Measurements from ENCODE around the gene PIAS4.

DNA sequence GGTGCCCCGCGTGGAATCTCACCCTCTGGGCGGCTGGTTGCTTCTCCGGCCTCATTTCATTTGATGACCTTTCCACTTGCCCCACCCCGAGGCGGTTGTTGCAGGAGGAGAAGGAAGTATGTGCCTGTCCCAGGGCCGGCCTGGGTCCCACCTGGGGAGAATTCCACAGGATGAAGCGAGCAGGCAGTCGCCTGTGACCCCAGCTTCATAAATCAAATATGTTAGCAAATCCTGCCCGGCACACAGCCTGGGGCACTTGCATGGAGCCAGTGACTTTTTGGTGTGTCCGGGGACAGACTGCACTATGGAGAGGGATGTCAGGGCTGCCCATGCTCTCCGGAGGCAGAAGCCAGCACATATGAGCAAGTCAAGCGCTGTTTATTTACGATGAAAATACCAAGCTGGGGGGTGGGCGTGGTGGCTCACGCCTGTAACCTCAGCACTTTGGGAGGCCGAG, 78.9 kb downstream of the PIAS4 start:
- no peak for TF ChIP-seq POLR2A (IDR thresholded peaks at IDR 0.05)
- TF ChIP-seq, protein P1, sequence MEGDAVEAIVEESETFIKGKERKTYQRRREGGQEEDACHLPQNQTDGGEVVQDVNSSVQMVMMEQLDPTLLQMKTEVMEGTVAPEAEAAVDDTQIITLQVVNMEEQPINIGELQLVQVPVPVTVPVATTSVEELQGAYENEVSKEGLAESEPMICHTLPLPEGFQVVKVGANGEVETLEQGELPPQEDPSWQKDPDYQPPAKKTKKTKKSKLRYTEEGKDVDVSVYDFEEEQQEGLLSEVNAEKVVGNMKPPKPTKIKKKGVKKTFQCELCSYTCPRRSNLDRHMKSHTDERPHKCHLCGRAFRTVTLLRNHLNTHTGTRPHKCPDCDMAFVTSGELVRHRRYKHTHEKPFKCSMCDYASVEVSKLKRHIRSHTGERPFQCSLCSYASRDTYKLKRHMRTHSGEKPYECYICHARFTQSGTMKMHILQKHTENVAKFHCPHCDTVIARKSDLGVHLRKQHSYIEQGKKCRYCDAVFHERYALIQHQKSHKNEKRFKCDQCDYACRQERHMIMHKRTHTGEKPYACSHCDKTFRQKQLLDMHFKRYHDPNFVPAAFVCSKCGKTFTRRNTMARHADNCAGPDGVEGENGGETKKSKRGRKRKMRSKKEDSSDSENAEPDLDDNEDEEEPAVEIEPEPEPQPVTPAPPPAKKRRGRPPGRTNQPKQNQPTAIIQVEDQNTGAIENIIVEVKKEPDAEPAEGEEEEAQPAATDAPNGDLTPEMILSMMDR (IDR thresholded peaks at IDR 0.05) = no peak
